ENCODE results near the gene ITGAX.

ITGAX gene

GRCh38 chr16:31365131-31365865, 10.3 kb downstream of the ITGAX start:
- DNase-seq (ENCODE audit: low read depth in 2 of 2) = no peak
- TF ChIP-seq, protein P1, sequence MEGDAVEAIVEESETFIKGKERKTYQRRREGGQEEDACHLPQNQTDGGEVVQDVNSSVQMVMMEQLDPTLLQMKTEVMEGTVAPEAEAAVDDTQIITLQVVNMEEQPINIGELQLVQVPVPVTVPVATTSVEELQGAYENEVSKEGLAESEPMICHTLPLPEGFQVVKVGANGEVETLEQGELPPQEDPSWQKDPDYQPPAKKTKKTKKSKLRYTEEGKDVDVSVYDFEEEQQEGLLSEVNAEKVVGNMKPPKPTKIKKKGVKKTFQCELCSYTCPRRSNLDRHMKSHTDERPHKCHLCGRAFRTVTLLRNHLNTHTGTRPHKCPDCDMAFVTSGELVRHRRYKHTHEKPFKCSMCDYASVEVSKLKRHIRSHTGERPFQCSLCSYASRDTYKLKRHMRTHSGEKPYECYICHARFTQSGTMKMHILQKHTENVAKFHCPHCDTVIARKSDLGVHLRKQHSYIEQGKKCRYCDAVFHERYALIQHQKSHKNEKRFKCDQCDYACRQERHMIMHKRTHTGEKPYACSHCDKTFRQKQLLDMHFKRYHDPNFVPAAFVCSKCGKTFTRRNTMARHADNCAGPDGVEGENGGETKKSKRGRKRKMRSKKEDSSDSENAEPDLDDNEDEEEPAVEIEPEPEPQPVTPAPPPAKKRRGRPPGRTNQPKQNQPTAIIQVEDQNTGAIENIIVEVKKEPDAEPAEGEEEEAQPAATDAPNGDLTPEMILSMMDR (IDR thresholded peaks at IDR 0.05; ENCODE audit: low read depth, low read length) = no peak

GRCh38 chr16:31367853-31368252, 12.9 kb downstream of the ITGAX start:
- no peak for DNase-seq (ENCODE audit: low read depth in 2 of 2)
- TF ChIP-seq, protein P1 (IDR thresholded peaks at IDR 0.05; ENCODE audit: low read depth, low read length) = no peak
- no peak overlapping the region for H3K4me3 ChIP-seq (replicated peaks in 1 of 2; ENCODE audit: low read depth in 2 of 2, low read length in 2 of 2)

More at GRCh38 chr16:31365131-31365865, 10.3 kb downstream of the ITGAX start:
- no peak overlapping the region for H3K4me3 ChIP-seq (replicated peaks in 1 of 2; ENCODE audit: low read depth in 2 of 2, low read length in 2 of 2)

DNA sequence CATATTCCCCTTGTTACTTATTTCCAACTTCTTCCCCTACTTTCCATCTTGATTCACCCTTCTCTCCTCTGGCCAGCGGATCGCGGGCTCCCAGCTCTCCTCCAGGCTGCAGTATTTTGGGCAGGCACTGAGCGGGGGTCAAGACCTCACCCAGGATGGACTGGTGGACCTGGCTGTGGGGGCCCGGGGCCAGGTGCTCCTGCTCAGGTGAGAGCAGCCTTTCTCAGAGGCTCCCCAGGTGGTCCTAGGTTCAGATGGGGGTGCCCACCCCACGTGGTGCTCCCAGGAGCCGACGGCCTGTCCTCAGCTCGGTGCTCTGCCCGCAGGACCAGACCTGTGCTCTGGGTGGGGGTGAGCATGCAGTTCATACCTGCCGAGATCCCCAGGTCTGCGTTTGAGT, 16.0 kb downstream of the ITGAX start:
- TF ChIP-seq, protein P1 (IDR thresholded peaks at IDR 0.05; ENCODE audit: low read depth, low read length) = no peak
- no peak overlapping the region for H3K4me3 ChIP-seq (replicated peaks in 1 of 2; ENCODE audit: low read depth in 2 of 2, low read length in 2 of 2)
- DNase-seq (ENCODE audit: low read depth in 2 of 2) = no peak

GRCh38 chr16:31371619-31372484, 16.9 kb downstream of the ITGAX start:
- TF ChIP-seq, protein P1 (IDR thresholded peaks at IDR 0.05; ENCODE audit: low read depth, low read length) = no peak
- no peak overlapping the region for H3K4me3 ChIP-seq (replicated peaks in 1 of 2; ENCODE audit: low read depth in 2 of 2, low read length in 2 of 2)
- no peak for DNase-seq (ENCODE audit: low read depth in 2 of 2)

DNA sequence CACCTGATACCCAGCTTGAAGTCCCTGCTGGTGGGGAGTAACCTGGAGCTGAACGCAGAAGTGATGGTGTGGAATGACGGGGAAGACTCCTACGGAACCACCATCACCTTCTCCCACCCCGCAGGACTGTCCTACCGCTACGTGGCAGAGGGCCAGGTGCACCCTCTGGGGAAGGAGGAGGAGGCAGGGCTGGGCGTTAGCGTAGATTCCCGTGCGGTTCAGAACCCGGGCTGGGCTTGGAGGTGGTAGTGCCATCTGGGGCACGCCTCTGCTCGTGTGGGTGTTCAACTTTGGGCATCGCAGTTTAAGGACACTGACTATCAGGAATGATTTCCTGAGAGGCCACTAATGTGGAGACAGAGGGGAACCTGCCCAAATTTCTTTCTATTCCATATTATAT, 18.3 kb downstream of the ITGAX start:
- DNase-seq (ENCODE audit: low read depth in 2 of 2) = no peak
- no peak overlapping the region for H3K4me3 ChIP-seq (replicated peaks in 1 of 2; ENCODE audit: low read depth in 2 of 2, low read length in 2 of 2)
- TF ChIP-seq, protein P1 (IDR thresholded peaks at IDR 0.05; ENCODE audit: low read depth, low read length) = no peak

- TF ChIP-seq, protein P1 (IDR thresholded peaks at IDR 0.05; ENCODE audit: low read depth, low read length) = no peak
- no peak overlapping the region for H3K4me3 ChIP-seq (replicated peaks in 1 of 2; ENCODE audit: low read depth in 2 of 2, low read length in 2 of 2)
- no peak for DNase-seq (ENCODE audit: low read depth in 2 of 2)
Observed at GRCh38 chr16:31375231-31375630, 20.3 kb downstream of the ITGAX start.

Data from cardiac fibroblast (primary cell).